ENCODE measurements around the gene ZNF784.

ZNF784 gene

DNA sequence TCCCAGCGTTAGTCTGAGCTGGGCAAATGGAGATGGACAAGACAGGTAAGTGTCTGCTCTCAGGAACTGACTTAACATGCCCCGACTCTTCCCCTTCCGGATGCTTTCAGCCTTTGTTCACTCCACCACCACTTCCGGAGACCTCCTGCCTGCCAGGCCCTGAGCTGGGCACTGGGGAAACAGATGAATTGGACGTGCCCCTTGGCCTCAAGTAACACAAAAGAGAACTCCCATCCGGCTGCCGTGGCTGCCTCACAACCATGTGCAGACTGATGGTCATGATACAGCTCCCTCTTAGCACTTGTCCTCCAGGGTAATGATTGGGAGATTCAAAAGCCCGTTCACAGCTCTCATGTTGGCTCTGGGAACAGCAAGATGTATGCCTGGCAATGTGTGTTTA is 6.9 kb downstream of the ZNF784 start:
- DNase-seq: no peak

DNA sequence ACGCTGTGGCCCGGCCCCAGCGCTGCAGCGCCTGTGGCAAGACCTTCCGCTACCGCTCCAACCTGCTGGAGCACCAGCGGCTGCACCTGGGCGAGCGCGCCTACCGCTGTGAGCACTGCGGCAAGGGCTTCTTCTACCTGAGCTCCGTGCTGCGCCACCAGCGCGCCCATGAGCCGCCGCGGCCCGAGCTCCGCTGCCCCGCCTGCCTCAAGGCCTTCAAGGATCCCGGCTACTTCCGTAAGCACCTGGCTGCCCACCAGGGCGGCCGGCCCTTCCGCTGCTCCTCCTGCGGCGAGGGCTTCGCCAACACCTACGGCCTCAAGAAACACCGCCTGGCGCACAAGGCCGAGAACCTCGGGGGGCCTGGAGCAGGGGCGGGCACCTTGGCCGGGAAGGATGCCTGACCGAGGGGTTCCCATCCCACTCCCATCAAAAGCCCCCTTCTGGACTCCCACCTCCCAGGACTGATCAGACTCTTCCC is 7.9 kb downstream of the ZNF784 start:
- no peak for DNase-seq

DNA sequence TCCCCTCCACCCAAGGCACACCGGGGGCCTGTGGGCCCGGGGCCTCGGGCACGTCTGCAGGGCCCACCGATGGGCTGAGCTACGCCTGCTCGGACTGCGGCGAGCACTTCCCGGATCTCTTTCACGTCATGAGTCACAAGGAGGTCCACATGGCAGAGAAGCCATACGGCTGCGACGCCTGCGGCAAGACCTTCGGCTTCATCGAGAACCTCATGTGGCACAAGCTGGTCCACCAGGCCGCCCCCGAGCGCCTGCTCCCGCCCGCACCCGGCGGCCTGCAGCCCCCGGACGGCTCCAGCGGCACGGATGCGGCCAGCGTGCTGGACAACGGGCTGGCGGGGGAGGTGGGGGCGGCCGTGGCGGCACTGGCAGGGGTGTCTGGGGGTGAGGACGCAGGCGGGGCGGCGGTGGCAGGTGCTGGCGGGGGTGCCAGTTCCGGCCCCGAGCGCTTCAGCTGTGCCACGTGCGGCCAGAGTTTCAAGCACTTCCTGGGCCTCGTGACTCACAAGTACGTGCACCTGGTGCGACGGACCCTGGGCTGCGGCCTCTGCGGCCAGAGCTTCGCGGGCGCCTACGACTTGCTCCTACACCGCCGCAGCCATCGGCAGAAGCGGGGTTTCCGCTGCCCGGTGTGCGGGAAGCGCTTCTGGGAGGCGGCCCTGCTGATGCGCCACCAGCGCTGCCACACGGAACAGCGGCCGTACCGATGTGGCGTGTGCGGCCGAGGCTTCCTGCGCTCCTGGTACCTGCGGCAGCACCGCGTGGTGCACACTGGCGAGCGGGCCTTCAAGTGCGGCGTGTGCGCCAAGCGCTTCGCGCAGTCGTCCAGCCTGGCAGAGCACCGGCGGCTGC is 8.6 kb downstream of the ZNF784 start:
- DNase-seq: no peak

DNA sequence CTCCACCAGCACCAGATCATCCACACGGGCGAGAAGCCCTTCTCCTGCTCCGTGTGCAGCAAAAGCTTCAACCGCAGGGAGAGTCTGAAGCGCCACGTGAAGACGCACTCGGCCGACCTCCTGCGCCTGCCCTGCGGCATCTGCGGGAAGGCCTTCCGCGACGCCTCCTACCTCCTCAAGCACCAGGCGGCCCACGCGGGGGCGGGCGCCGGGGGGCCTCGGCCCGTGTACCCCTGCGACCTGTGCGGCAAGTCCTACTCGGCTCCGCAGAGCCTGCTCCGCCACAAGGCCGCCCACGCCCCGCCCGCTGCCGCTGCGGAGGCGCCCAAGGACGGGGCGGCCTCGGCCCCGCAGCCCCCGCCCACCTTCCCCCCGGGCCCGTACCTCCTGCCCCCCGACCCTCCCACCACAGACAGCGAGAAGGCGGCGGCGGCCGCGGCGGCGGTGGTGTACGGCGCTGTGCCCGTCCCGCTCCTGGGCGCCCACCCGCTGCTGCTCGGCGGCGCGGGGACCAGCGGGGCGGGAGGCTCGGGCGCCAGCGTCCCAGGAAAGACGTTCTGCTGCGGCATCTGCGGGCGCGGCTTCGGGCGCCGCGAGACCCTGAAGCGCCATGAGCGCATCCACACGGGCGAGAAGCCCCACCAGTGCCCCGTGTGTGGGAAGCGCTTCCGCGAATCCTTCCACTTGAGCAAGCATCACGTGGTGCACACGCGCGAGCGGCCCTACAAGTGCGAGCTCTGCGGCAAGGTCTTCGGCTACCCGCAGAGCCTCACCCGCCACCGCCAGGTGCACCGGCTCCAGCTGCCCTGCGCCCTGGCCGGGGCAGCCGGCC is 9.4 kb downstream of the ZNF784 start:
- no peak for DNase-seq

DNA sequence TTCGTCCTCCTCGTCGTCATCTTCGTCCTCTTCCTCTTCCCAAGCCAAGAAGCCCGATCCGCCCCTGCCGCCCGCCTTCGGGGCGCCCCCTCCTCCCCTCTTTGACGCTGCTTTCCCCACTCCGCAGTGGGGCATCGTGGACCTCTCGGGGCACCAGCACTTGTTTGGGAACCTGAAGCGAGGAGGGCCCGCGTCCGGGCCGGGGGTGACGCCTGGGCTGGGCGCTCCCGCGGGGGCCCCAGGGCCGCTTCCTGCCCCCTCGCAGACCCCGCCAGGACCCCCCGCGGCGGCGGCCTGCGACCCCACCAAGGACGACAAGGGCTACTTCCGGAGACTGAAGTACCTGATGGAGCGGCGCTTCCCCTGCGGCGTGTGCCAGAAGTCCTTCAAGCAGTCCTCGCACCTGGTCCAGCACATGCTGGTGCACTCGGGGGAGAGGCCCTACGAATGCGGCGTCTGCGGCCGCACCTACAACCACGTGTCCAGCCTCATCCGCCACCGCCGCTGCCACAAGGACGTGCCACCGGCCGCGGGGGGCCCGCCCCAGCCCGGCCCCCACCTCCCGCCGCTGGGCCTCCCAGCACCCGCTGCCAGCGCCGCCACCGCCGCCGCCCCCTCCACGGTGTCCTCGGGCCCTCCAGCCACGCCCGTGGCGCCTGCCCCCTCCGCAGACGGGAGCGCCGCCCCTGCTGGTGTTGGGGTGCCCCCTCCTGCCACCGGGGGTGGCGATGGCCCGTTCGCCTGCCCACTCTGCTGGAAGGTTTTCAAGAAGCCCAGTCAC is 10.2 kb downstream of the ZNF784 start:
- no peak for DNase-seq

DNA sequence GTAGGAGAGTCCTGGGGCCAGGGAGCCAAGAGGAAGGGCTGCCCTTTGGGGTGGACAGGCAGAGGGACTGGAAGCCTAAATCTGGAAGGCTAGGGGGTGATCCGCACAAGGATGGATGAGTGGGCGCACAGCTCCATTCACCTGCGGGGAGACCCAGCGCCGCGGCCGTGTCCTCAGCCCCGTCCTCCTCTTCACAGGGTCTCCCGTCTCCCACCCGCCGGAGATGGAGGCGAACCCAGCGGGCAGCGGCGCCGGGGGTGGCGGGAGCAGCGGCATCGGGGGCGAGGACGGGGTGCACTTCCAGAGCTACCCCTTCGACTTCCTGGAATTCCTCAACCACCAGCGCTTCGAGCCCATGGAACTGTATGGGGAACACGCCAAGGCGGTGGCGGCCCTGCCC is 11.0 kb downstream of the ZNF784 start:
- DNase-seq: no peak

DNA sequence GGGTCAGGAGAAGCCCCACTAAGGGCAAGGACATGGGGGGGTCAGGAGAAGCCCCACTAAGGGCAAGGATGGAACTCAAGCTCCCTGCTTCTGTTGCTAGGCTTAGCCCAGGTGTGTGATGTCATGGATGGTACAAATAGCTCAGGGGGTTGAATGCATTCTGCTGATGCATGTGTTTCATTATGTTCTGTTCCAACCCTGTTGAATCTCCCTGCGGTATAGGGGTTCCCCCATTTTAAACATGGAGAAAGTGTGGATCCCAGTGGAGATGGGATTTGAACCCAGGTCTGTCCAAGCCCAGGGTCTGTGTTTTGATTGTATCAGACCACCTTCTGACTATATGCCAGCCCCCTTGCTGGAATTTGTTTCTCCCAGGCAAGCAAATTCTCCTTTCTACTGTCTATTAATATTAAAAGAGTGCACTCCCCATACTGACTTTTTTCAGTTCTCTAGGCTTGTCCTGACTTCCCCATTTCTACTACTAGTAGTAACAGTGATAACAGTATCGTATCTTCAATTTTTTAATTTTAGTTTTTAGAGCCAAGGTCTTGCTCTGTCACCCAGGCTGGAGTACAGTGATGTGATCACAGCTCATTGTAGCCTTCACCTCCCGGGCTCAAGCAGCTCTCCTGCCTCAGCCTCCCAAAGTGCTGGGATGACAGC is 12.3 kb downstream of the ZNF784 start:
- DNase-seq: no peak

DNA sequence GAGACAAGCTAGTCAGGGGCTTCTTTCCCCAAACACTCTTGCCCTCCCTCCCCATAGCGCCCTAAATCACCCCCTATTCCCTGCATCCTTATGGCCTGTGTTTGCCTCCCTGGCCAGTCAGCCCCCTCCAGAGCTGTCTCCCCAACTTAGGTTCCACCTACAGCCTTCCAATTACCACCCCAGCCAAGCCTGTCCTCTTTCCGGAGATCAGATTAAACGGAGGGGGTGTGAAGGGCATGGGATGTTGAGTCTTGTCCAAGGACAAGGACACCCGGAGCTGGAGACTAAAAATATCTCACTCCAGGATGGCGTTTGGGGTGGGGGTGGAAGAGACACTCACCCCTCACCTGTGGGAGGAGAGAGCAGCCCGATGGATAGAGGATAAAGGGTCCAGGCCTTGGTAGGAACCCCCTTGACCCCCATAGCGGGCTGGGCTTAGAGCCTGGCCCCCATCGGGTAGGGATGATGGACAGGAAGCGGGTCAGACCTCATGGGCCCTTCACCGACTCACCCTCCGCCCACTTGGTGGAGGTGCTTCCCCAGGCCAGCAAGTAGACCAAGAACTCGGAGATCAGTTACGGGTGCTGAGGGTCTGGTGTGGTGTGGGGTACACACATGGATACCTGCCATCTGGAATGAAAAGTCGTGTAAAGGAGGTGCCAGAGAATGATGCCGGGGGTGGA is 12.9 kb downstream of the ZNF784 start:
- no peak for DNase-seq

DNA sequence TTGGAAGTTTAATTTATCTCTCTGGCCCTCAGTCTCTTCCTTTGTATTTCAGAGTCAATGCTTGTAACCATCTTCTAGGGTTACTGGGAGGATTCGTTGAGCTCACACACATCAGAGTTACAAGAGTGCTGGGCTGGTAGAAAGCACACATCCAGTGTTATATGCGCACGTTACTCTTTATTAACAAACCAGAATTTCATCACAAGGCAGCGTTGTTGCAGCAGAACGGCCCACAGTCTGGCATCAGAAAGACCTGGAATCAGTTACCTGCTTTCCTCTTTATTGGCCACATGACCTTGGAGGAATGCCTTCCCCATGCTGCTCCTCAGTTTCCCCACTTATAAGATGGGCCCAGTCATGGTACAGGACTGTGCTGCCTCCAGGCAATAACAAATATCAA is 15.0 kb downstream of the ZNF784 start:
- no peak for DNase-seq

DNA sequence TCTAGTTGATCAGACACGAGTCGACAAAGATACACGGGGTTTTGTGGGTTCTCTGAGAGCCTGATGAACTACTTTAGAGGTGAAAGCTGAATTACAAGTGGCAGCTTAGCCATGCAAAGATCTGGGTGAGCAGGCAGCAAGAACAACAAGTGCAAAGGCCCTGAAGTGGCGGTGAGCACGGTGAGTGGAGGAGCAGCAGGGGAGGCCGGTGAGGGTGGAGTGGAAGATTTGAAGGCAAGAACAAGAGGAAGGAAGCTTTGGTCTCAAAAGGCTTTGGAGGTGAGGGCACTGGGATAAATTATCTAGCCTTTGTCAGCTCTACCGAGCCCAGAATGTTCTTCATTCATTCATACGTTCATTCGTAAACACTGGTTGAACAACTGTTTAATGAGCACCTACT is 17.5 kb downstream of the ZNF784 start:
- DNase-seq: no peak

DNA sequence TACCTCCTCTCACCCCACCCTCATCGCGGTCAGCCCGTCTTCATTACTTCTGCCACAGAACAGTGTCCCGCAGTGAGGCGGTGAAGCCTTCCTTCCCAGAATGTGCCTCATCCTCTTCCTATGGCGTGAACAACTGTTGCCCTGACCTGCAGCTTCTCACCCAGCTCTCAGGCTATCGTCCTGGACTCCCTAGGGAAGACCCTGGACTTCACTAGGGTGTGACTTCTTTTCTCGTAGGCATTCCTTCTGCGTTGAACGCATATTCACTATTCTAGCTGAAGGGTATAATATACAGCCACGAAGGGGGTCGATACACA is 17.9 kb downstream of the ZNF784 start:
- DNase-seq: no peak

DNA sequence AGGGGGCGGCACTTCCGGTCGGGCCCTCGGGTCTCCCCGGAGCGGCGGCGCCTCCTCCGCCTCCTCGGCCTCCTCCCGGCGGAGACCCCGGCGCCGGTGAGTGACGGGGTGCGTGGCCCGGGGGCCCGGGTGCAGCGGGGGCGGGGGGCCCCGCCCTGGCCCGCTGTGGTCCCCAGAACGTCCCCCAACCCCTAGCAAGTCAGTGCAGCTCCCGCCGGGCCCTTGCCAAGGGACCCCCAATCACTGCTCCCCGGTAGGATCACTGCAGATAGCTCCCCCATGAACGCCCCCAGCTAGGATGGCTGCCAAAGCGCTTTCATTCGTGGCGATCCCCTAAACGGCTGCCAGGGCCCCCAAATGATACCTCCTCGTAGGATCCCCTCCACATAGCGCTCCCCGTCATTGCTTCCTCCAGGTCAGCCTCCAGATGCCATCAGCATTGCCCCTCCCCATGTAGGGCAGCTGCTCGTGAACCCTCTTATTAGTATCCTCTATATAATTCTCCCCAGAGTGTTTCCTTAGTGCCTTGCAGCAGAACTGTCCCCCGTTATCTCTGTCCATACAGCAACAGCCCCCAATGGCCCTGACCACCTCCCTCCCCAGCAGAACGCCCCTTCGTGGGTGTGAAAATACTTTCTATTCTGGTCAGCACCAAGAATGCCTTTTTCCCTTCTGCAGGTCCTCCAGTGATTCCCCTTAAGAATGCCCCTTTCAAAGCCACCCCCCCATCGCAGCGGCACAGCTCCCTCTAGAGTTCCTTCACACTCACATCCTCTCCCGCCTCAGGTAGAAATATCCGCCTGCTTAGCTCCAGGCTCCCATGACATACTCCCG is 18.5 kb downstream of the ZNF784 start, which contains the start of gene ZNF865:
ZNF865 (plus strand) TSS at position 11 of the 834 bp plus-strand sequence. CDS start 7,972 bp downstream, outside the sequence.
- peak; percentile 65 for DNase-seq

DNA sequence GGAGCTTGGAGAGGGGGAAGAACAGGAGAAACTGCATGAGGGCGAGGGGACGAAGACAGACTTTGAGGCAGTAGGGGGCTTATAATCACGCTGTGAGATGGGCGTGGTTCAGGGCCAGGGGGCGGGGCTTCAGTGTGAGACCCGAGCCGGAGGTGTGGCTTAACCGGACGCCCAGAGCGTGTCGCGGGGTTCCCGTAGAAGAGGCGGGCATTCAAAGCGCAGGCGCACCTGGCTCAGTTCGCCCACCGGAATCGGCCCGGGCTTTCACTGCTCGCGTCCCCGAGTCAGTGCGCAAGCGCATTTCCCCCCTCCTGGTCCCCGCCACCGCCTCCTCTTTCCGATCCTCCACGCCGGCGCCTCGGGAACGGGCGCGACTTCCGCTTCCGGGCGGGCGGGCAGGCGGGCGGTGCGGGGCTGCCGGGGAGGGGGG is 19.1 kb downstream of the ZNF784 start:
- DNase-seq: peak; percentile 99

DNA sequence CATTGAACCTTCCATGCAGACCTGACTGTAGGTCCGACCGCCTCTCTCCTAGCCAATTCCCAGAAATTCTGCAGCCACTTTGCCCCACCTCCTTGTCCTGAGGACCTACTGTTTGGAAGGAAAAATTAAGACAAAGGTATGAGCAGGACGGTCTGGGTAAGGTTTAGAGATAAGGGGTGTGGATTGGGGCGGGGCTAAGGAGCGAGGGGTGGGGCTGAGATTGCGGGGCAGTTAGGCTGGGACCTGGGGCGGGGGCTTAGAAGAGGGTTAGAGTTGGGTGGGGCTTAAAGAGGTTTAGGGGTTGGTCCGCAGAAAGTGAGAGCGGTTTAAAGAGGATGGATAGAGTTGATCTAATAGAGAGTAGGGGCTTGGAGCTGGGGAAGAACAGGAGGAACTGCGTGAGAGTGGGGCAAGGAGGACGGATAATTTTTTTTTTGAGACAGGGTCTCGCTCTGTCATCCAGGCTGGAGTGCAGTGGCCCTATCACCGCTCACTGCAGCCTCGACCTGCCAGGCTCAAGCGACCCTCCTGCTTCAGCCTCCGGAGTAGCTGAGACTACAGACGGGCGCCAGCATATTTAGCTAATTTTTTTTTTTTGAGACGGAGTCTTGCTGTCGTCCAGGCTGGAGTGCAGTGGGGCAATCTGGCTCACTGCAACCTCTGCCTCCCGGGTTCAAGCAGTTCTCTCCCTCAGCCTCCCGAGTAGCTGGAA is 20.6 kb downstream of the ZNF784 start:
- no peak for DNase-seq

DNA sequence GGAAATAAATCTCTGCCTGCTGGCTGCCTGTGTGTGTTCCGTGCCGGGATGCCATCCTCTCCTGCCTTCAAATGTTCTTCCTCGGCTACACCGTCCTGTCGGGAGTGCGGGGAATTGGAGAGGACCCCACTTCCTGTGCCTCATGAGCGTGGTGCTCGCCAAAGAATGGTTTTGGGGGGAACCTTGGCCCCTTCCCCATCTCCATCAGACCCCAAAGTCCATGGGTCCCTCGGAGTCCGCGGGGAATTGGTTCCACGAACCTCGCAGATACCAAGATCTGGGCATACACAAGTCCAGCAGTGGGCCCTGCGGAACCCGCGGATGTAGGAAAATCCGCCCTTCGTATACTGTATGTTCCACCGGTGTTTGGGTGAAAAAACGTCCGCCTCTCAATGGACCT is 21.3 kb downstream of the ZNF784 start:
- no peak for DNase-seq

DNA sequence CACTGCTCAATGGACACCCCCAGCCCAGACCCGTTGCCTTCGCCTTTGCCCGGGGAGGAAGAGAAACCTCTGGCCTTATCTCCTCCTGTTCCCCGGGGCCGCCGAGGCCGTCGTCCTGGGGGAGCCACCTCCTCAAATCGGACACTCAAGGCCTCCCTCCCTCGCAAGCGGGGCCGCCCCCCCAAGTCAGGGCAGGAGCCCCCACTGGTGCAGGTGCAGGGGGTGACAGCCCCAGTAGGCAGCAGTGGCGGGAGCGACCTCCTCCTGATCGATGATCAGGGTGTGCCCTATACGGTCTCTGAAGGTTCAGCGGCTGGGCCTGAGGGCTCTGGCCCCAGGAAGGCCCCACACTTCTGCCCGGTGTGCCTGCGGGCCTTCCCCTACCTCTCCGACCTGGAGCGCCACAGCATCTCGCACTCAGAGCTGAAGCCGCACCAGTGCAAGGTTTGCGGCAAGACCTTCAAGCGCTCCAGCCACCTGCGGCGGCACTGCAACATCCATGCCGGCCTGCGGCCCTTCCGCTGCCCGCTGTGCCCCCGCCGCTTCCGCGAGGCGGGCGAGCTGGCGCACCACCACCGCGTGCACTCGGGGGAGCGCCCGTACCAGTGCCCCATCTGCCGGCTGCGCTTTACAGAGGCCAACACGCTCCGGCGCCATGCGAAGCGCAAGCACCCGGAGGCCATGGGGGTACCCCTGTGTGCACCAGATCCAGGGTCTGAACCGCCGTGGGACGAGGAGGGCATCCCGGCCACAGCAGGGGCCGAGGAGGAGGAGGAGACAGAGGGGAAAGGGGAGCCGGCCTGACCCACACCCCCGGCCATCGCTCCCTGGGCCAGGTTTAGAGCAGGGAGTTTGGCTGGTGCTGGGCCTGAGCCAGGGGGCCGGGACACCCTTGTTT is 22.0 kb downstream of the ZNF784 start:
- DNase-seq: no peak

DNA sequence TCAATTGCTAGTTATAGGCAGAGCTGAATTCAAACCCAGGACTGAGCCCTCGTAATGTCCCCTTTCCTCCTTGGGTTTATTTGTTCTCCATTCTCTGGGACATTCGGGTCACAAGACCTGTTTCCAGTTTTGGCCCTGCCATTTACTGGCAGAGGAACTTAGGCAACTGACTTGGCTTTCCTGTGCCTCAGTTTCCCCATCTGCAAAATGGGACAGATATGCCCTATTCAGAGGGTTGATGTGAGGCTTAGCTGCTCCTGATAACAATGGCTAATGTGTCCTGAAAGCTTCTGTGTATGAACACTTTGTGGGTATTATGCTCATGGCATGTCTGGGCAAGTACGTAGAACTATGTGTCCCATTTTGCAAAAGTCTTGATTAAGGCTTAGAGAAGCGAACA is 23.3 kb downstream of the ZNF784 start:
- no peak for DNase-seq

DNA sequence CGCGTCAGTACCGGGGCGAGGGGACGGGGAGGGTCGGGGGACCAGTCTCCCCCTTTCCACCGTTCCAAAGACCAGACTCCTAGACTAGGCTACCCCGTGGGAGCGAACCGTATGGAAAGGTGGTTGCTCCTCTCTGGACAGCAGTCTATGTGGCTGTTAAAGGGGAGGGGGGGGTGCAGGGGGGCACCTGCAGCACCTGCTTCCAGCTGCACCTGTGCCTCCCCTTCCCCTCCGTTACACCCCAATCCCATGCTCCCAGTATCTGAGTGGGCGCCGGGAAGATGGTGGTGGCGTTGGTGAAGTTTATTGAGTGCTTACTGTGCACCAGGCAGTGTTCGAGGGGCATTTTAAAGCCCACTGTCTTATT is 23.7 kb downstream of the ZNF784 start:
- DNase-seq: no peak
